GM18867 (cell line): ENCODE measurements around the gene CATSPER3.

ENCODE experiments used
- ATAC-seq: cut with Tn5 transposase; IDR thresholded peaks from one replicate; pipeline ENCODE4 v1.9.1; 2021; ENCODE audit warnings: mild to moderate bottlenecking, moderate library complexity; ENCODE audit not compliant: unreplicated experiment

Gene CATSPER3

DNA sequence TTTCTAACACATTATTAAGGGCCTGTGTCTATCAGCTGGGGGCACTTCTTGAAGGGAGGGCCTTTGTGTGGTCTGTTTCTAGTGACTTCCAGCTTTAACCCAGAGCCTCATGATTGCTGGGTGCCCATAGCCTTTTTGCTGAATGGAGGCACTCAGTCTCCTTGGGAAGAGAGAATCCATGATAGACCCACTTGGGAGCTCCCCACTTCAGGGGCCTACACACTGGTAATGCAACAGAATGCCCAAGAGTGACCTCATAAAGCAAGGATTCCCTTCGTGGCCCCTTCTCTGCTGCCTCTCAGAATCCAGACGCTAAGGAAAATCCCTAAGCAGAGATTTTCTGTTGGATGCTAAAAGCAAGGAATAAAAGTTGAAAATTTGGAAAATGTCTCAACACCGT lies at the start of gene CATSPER3:
CATSPER3 (plus strand) TSS at position 301 of the 400 bp plus-strand sequence; CDS start at position 386, 85 bp downstream.
- ATAC-seq = no peak

DNA sequence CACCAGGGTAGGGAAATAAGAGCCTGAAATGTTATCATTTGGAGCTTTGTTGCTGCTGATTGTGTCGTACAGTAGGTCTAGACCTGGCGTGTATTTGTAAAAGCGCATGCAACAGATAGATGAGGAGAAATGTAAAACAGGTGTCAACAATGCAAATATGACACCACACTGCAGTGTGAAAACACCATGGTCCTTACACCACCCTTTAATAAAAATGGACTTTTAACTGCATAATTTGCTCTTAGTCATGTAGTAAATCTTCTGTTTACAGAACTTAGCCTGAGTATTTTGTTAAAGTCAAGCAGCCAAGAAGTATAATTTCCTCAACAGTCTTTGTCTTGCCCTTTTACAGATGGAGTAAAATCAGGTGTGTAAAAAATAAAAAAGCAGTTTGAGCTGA lies 48.8 kb upstream of the CATSPER3 start:
- ATAC-seq = no peak

DNA sequence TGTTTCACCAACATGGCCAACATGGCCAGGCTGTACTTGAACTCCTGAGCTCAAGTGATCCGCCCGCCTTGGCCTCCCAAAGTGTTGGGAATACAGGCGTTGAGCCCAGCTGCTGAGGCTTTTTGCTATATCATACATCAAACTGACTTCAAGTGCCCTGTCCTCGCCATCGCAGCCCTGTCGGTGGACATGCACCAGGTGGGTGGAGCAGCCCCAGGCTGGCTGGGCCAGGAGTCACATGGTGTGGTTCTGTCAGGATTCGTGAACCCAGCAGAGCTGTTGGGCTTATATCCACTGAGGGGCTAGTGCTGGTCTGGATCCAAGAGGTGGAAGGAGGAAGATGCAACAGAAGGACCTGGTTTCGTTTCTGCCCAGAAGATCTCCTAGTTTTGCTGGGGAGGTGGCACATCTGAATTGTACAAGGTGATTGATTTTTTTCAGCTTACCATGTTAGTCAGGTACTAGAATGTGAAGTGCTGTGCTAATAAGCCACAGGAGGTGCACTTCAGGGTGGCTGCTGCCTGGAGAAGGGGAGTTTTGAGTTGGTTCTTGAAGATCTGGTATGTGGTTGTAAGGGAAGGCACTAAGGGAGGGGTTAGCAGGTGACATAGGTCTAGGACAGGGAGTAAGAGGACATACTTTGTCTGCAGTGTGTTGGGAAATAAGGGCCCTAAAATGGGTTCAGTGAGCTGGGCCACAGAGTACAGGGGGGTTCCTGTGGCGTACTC lies 46.7 kb upstream of the CATSPER3 start:
- ATAC-seq = no peak

DNA sequence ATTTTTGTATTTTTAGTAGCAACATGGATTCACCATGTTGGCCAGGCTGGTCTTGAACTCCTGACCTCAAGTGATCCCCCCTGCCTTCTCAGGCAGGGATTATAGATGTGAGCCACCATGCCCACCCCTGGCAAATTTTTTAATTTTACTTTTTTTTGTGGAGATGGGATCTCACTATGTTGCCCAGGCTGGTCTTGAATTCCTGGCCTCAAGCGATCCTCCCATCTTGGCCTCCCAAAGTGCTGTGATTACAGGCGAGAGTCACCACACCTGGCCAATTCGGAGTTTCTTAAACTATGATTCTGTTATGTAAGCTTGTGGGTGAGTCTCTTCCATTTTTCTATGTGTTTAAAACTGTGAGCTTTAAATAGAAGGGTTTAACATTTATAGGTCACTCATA lies 35.2 kb upstream of the CATSPER3 start:
- no peak for ATAC-seq

DNA sequence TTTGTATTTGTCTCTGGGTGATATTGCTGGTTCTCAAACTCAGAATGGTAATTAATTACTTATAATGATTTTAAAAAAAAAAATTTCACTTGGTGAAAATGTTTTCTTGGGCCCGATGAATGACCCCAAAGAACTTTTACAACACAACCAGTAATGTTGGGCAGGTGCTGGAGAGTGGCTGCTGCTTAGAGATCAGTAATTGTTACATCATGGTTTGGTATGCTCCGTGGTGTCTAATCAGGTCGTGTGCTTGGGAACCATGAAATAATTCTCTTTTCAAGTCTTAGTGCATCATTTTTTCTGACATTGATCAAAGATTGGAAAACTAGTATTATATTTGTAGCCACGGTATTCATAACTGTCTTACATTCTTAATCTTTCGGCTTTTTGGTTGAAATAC lies 33.5 kb upstream of the CATSPER3 start:
- no peak for ATAC-seq

DNA sequence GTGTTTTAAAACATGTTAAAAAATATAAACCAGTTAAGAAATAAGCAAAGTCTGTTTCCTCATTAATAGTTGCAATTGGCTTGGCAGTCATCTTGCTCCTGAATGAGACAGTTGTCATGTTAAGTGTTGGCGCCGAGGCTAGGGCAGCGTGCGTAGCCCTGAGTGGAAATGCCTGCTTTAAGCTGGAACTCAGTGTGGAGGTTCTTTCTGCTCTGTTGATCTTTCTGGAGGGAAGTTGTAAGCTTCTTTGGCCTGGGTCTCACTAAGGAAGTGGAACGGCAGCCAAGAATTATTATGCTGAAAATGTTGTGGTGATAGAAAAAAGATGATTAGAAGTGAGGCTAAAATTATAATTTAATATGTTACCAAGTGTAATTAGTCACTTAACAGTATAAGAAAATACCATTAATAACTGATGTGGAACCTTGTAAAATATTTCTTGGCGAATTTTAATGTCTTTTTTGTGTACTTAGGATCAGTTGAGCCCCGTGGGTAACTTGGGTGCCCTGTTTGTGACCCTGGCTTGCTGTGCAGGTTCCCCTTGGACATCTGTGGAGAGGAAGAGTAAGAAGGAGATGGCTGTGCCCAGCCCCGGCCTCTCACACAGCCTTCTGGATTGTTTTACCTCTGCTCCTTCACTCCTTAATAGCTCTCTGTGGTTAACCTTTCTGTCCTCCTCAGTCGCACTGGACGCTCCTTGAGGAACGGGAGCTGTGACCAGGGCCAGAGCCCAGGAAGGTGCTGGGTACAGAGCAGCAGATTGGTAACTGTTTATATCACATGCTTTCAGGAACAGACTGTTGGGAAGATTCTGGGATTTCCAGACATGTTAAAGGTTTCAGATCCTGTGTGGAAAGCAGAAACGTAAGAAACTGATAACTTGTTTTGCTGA lies 31.8 kb upstream of the CATSPER3 start:
- ATAC-seq = no peak

DNA sequence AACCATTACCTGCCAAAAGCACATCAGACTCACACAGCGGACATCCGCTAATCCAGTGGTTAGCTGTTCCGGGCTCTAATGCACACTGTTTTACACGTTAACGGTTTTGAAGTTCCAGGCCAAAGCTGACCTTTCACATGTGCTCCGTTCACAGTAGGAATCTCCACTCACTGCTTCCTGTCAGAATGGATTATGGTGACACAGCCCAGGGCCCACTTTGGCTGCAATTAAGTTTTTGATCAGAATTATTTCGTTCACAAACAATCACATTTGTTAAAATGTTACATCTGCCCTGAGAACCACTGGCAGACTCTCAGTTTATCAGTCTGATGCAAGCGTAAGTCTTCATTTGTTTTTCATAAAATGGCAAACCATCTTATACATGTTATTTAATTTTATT lies 30.2 kb upstream of the CATSPER3 start:
- ATAC-seq = no peak

DNA sequence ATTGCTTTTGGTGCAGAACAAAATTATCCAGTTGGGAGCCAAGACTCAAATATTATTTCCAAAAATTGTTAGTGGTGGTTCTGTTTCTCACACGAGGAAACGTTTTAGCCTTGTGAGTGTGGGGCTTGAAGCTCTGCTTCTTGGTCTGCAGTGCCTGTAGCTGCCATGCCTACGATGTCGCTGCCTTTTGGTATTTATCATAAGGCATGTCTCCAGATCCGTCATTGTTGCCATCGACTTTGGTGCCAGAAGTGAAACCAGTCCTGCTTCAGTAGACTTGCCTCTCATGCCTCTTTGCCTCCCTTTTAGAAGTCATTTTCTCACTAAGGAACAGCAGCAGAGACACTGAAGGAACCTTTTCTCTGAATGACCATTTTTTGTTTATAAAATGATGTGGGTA lies 29.7 kb upstream of the CATSPER3 start:
- no peak for ATAC-seq

DNA sequence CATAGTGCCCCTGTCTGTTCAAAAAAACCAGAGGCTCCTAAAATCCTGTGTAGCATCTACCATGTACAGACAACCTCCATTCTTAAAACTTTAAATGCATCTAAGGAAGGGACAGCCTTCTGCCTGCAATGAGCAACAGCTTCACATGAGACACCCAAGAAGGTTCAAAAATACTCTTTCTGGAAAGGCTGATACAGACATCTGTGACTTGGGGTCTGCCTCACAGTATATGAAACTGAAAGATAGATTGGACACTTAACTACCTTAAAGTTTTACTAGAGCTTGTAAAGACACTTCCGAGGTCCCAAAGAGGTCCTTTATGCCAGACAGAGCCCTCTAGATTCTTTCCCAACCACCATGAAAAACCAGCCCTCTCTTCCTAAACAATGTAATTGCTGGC lies 28.2 kb upstream of the CATSPER3 start:
- no peak for ATAC-seq

DNA sequence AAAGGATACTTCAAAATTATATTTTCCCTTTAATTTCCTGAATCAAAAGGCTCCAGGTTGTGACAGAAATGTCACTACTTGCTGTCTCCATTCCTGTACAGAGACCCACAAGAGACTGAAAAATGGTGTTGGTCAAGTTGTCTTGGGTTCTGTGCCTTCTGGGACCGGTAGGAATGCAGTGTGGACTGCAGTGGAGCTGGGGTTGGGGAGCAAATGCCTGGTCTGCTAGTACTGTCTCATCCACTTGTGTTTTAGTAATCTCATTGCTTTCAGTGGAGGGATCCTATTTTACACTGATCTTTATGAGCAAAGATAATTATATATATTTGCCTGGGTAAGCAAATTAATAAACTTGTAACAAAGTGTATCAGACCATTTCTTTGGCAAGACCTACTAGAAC lies 24.2 kb upstream of the CATSPER3 start:
- ATAC-seq = no peak

DNA sequence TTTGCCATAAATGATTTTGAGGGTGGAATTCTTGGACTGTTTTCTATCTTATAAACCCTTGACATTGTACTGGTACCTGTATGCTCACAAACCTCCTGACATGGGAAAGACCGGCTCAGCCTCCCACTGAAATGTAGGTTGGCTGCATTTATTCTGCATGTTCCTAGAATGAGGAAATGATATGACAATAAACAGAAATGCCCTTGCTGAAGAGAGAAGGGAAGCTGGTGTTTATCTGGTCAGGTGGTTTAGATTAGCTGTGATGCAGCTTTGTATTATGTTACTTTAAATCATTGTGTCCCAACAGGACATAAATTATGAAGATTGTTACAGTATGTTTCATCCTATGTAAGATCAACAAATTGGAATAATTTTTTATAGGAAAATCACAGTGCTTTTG lies 23.1 kb upstream of the CATSPER3 start:
- ATAC-seq = no peak

DNA sequence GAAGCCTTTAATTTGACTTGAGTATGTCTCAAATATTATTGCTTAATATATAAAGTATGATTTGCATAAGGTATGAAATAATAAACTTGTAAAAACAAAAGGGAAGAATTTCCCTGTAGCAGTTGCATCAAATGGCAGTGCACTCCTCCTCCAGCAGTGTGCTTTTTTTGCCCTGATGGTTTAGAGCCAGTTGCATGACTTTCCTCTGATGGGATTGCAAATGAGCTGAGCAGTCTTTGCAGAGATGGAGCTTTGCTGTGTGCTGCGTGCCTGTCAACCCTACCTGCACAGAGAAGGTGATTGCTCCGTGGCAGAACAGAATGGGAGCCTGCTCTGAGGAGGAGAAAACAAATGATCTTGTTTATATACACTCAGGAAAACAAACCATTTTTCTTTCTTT lies 22.7 kb upstream of the CATSPER3 start:
- no peak for ATAC-seq

DNA sequence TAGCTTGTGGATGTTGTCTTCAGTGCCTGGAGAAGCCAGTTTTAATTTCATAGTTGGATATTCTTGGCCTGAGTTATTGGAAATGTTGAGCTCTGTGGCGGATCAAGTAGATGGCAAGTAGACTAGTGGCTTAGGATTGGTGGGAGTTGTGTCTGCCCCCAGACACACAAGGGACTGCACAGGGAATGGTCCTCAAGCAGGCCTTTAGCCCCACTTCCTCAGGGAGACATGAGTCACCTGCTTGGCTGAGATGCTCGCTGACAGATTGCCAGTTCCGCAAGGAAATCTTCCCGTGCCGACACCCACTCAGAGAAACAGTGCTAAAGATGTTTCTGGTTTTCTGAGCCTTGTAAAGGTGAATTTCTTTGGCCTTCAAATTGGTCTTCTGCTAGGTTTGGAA lies 18.8 kb upstream of the CATSPER3 start:
- no peak for ATAC-seq

DNA sequence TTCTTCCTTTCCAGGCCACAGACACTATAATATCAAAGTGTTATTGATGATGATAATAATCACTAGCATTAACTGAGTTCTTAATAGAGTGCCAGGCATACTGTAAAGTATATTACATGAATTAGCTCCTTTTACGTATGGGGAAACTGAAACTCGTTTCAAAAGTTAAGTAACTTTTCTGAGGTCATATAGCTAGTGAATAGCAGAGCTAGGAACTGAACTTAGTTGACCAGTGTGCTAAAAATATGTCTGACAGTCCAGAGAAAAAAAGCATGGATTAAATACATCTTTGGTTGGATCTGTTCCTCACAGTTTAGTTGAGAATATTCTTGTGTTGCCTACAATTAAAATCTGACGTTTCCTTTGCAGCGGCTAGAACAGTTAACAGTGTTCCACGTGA lies 18.4 kb upstream of the CATSPER3 start:
- no peak for ATAC-seq

DNA sequence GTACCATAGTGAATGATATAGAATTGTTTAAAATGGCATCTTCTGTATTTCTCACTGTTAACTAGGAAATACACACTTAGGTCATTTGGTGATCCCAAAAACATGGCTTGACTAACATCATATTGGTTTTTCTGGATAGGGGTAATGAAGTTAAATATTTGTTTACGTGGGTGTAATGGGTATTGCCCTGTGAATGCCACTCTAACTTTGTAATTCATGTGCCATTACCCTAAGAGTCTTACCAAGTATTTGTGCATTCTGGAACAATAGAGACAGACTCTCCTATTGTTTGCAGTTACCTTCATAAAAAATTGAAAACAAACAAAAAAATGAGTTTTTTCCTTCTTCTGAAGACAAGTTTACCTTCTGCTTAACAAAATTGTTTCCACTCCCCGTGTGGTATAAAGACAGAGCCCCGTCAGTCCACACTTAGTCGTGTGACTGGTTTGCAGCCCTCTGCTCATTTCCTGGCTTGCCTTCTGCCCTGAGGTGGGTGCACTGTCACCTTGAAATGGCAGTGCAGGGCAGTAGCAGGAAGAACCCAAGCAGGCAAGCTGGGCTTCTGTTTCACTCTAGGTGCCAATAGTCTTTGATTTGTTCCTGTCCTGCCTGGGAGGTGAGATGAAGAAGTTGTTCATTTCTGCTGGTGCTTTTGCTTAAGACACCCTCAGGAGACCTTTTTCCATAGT lies 9.6 kb upstream of the CATSPER3 start:
- no peak for ATAC-seq

DNA sequence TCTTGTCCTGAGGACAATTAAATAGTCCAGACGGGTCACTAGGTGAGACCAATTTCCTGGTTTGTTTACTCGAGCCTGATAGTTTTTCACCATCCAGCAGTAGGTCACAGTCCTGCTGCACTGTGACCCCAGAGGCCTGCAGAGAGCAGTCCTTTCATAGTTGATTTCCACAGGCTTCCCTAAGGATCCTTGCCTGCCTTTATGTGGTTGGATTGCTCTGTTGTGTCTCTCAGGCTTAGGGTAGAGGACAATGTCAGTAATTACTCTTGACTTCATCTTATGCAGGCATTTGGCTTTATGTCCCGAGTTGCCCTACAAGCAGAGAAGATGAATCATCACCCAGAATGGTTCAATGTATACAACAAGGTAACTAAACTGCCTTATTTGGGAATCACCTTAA lies 9.0 kb upstream of the CATSPER3 start:
- ATAC-seq = no peak

DNA sequence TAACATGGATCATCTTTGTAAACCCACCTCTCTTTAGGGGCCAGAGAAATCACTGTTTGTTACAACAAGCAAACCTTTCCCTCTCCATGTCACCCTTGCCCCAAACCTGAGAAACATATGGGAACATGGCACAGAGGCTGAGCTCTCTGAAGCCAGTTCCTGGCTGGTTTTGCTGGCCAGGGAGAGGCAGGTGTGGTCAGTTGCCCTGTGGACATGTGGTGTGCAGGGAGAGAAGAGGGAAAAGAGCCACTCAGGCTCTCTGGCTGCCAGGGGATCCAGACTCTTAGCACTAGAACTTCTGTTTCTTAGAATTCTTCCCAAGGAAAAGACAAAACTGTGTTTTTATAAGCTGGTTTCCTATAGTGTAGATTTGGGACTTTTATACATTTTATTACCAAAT lies 4.6 kb upstream of the CATSPER3 start:
- no peak for ATAC-seq

DNA sequence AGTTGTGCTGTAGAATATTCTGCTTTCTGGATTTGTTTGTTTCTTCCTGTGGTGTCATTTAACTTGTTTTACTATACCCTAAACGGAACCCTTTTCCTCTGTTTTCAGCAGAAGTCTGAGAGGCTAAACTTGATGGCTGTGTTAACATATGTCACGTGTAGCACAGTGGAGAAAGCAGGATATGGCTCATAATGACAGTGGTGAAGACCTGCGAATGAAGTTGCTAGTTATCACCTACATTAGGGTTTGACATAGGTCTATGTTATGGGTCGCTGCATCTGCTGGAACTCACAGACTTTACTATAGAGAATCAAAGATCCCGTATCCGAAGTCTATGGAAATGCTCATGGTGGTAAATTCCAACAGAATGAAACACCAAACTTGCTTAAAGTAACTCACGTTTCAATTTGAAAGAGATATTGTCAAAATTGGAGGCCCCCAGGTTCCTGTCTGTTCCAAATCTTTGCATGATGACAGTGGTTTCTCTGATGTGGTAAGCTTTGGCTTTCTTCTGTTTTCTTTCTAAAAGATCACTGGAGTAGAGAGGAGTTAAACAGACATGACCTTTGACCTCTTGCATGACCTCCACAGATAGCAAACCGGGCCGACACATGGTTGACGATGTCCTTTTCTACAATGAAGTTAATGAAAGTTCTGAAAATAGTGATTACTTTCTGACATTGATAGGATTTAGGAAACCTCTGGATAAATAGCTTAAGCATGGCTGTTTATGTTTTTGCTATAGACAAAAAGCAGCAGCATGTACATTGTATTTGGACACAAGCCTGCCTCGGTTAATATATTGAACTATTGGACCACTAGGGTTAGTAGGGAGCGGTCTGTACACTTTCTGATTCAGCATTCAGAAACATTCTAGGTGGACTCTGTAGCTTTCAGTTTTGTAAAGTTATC lies 3.1 kb upstream of the CATSPER3 start:
- ATAC-seq = no peak

DNA sequence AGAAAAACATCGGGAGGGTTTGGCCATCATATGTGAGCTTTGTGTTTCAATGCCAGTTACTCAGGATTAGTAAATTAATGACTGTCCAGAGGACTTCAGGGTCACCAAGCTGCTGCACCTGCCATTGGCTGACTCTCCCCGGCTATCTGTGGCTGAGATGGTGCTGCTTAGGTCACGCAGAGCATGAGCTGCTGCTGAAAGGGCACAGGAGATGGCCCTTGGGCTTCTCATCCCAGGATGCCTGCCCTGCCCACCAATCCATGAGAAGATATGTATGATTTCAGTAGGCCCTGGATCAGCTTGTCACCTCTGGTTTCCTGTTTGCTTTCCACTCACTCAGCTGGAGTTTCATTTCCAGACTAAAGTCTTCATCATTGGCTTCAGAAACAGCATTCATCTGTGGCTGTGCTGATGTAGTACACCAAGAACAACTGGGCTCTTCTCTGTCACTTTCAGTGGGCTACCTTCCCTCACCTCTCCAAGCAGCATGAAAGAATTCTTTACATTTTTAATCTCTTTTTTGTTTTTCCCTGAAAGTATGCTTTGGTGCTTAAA lies 2.4 kb upstream of the CATSPER3 start:
- ATAC-seq = no peak

DNA sequence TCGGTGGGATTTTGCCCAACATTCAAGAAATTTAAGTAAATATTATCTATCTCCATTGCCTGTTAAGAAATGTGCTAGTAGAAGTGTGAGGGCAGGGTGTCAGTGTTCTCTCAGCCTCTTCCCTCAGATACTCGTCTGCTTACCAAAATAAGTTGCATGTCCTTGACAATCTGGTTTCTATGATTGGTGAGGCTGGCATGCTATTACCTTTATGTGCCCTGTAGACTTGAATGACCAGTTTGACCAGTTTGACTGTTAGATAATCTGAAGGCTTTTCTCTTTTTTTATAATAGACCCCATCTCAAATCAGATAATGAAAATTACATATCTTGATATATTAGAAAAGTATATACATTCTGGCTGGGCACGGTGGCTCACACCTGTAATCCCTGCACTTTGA lies 348 bp downstream of the CATSPER3 start:
- no peak for ATAC-seq
